HK-2 (cell line): ENCODE results near the gene TRAK1.
"Not testable (repeated sequence)": the region's sequence is repeated elsewhere in the genome, so short reads cannot be mapped to it uniquely, and the experiment has no call there.

Experiments
- DNase-seq: peaks from one replicate; pipeline ENCODE4 v3.0.0-alpha.2; 2018; ENCODE audit not compliant: unreplicated experiment

The TRAK1 gene, protein sequence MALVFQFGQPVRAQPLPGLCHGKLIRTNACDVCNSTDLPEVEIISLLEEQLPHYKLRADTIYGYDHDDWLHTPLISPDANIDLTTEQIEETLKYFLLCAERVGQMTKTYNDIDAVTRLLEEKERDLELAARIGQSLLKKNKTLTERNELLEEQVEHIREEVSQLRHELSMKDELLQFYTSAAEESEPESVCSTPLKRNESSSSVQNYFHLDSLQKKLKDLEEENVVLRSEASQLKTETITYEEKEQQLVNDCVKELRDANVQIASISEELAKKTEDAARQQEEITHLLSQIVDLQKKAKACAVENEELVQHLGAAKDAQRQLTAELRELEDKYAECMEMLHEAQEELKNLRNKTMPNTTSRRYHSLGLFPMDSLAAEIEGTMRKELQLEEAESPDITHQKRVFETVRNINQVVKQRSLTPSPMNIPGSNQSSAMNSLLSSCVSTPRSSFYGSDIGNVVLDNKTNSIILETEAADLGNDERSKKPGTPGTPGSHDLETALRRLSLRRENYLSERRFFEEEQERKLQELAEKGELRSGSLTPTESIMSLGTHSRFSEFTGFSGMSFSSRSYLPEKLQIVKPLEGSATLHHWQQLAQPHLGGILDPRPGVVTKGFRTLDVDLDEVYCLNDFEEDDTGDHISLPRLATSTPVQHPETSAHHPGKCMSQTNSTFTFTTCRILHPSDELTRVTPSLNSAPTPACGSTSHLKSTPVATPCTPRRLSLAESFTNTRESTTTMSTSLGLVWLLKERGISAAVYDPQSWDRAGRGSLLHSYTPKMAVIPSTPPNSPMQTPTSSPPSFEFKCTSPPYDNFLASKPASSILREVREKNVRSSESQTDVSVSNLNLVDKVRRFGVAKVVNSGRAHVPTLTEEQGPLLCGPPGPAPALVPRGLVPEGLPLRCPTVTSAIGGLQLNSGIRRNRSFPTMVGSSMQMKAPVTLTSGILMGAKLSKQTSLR

DNA sequence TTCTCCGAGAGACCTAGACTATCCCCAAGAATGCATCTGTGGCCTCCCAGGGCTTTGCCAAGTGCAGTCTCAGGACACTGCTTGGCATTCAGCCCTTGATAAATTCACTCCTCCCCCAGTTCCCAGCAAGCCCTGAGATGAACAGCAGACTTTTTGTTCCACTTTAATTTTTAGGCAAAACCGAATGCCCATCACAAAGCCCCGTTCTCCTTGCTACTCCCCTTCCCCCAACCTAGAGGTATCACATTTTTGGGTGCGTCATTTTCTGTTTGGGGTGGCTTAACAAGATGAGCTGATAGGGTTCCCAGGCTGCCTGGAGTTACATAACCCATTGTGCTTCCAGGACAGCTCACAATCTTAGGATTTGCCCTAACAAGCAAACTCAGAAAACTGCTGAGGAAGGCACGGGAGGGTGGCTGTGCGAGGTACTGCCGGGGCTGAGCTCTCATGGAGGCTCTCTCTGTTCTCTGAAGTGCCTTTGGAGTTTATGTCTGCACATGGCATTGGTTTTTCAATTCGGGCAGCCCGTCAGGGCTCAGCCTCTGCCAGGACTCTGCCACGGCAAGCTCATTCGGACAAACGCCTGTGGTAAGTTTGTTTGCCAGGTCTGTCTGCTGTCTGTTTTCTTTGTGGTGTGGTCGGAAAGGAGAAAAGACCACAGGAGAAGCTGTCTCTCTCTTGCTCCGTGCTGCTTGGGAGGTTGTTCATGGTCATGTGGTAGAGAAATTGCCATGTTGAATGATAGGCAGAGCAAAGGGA is at the start of gene TRAK1:
TSS of gene TRAK1 (plus strand) at position 385 of the 759 bp plus-strand sequence. CDS start at position 498, 113 bp downstream.
- DNase-seq, result no peak

DNA sequence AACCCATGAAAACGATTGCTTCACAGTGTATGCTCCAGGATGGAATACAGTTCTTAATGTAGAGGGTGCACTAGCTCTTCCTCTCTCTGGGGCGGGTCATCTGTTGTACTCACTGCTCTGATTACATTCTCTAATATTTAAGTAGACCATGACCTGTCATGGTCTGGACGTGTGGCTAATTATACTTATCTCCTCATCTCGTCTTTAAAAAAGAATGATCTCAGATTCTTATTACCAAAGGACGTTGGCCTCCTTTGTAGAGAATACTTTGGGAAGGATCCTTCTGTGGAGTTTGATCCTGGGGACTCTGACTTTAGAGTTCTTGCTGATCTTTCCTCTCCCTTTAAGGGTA is 48.4 kb upstream of the TRAK1 start:
- no peak for DNase-seq

GRCh38 chr3:42043099-42043813 is 47.9 kb upstream of the TRAK1 start:
- no peak for DNase-seq

DNA sequence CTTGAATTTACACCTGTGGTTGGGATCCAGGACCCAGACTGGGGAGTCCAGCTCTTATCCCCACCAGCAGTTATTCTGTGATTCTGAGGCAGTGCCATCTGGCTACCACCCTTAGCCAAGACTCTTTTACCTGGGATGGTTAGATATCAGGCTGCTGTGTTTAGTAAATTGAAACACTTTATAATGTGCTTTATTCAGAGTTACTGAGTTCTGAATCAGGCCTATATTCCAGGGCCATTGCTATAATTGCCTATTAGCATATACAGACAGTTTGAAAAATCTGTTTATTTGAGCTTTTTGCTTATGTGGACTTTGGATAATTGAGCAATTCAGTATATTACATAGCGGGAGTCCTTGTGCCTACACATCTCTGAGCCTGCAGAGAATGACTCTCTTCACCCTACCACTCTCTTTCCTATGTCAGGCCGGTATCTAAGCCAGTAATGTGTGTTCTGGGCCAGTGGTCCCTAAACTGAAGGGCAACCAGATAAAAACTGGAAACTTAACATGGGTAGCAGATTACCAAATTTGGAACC is 45.4 kb upstream of the TRAK1 start:
- no peak for DNase-seq

- DNase-seq, result not testable (repeated sequence)
Observed at GRCh38 chr3:42048526-42048925, 42.6 kb upstream of the TRAK1 start.

DNA sequence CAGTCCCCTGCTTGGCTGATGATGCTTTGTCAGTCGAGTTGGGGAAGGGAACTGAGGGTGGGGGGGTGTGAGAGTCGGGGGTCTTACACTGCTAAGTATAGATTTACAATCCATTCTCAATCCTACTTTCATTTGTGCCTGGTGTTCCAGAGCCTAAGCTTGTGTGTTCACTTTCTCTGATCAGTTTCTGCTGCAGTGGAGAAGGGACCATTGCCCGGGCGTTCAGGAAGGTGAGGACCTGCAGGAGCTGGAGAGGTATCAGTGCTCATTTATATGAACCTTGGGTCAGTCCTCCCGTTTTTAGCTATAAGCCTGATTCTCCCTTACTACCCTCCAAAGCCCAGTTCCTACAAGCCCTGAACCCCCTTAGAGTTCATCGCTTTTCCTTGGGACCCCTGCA is 41.0 kb upstream of the TRAK1 start:
- DNase-seq, result no peak

DNA sequence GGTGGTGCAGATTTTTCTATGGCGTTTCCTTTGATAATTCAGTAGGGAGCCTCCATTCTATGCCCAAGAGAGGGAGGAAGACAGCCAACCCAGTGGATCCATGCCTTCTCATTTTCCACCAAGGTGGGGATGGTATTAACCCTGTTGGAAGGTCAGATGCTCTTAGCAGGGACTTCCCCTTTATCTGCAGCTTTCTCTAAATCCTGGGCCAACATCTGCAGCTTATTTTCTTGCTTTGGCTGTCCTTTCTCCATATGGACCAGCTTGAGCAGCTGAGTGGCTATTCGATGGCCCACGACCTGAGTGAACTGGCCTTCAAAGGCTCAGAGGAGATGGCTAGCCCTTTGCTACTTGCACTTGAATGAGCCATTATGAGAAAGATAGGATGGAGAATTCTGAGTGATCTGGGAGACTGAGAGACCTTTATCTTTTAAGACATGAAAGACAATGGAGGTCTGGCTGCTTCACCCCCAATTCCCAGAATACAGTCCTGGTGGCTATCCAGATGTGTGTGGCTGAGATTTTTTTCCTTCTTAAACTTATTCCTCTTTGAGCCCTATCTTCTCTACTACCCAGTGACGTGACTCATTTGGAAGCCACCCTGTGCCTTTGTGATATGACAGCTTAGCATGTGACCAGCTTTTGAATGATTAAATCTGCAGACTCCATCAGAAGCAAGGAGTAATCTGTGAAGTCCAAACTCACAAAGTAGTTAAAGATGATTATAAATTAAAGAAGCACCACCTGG is 39.6 kb upstream of the TRAK1 start:
- no peak for DNase-seq

GRCh38 chr3:42052132-42052483 is 39.0 kb upstream of the TRAK1 start:
- no peak for DNase-seq

- DNase-seq, result no peak
Observed at GRCh38 chr3:42052484-42053351, 38.4 kb upstream of the TRAK1 start.

- no peak for DNase-seq
Observed at GRCh38 chr3:42053476-42053875, 37.7 kb upstream of the TRAK1 start.

DNA sequence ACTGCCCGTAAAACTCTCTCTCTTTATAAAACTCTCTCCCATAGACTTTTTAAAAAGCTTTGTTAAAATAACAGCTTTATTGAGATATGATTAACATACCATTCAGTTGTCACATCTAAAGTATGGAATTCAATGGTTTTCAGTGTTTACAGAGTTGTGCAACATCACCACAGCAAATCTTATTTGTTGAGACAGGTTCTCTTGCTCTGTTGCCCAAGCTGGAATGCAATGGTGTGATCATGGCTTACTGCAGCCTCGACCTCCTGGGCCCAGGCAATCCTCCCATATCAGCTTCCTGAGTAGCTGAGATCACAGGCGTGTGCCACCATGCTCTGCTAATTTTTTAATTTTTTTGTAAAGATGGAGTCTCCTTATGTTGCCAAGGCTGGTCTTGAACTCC is 35.9 kb upstream of the TRAK1 start:
- DNase-seq, result no peak

DNA sequence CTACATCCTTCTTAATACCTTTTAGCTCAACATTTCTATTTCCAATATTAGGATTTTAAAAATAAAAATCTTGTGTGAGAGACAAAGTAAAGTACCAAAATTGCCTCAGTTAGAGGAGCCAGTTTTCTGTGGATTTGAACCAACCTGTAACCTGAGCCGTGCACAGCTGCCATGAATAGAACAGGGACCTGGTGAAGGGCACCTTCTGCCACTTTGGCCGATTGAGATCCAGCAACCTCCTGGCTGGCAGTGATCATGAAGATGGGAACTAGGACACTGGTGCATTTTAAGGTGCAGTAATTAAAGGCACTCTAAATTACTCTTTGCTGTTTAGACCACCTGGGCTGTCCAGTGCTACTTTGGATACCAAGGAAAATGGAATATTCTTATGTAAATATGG is 34.3 kb upstream of the TRAK1 start:
- DNase-seq, result no peak

- DNase-seq, result no peak
Observed at GRCh38 chr3:42057561-42058211, 33.5 kb upstream of the TRAK1 start.

DNA sequence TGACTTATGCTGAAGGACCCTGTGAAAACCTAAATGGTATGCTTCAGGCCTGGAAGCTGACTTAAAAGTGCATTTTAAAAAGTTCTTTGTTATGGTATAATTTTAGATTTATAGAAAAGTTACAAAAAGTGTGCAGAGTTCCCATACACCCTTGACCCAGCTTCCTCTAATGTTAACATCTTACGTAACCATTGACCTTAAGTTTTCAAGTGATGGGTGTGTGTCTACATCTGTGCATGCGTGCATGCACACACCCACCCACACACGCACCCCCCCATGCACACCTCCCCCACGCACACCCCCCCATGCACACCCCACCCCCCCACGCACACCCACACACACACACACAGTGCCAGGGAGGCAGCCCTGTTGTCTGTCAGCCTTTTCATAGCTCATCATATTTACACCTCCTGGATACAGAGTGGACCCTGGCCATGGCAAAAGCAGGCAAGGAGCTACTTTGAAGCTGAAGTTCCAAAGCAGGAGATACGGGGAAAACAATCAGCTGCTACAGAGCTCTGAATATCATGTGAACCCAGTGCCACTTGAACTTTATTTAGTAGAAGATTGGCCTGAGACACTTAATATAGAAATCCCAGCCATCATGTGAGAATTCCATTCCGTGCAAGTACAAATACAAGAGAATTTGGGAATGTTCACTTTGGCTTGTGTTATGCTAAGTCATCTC is 30.0 kb upstream of the TRAK1 start:
- DNase-seq, result no peak

GRCh38 chr3:42061713-42062380 is 29.3 kb upstream of the TRAK1 start:
- DNase-seq, result no peak

DNA sequence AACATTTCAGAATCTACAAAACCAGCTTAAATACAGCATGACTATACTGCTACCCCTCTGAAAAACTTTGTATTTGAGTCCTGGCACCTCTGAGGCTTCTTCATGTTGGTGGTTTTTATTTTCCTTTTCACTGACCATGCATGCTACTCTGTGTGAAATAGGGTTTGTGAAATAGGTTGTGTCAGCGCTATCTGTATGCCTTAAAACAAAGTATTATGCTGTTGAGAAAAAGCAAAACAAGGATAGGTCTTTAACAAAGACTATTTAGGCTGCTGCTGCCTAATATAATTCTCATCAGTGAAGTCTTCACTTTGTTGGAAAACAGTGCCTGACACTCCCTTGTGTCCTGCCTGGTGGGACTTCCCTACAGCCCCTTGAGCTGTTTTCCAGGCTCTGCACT is 28.7 kb upstream of the TRAK1 start:
- DNase-seq, result no peak

DNA sequence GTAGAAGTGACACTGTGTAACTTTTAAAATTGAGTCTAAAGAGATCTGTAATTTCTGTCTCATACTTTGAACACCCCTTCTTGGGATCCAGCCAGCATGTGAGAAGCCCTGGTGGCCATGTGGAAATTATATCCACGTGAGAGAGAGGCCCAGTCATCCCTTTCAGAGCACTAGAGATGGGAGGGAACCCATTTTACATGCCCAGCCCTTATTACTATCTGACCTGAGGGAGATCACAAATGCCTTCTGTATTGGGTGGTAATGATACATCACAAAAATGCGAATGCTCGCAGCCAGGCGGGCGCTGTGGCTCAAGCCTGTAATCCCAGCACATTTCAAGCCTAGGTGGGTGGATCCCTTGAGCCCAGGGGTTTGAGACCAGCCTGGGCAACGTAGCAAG is 27.3 kb upstream of the TRAK1 start:
- no peak for DNase-seq
